Thyroid gland (tissue), 4 donors: Measurements from ENCODE around the gene RNF10.

Experiments used
- CTCF ChIP-seq, 6 experiments: fragments of 200-600 bp in 3 of 6; fragments of 450-650 bp in 3 of 6; sonication (generic) in 3 of 6; IDR thresholded peaks; one replicate each; pipeline ENCODE4 v1.5.1; 2016 to 2019; ENCODE audit warnings: antibody characterized with exemption in 6 of 6, mild to moderate bottlenecking in 2 of 6, inconsistent platforms in 1 of 6, moderate library complexity in 1 of 6
- POLR2A ChIP-seq, 2 donors: fragments of 450-650 bp; IDR thresholded peaks; one replicate each; pipeline ENCODE4 v1.6.1; 2017; ENCODE audit warnings: antibody characterized with exemption in 2 of 2, mild to moderate bottlenecking in 2 of 2, moderate library complexity in 1 of 2

- TF ChIP-seq CTCF (IDR thresholded peaks at IDR 0.05) (no peak), POLR2A (IDR thresholded peaks at IDR 0.05) (no peak)
Measured at GRCh38 chr12:120537856-120538220, 3.7 kb downstream of the RNF10 start.
